Panc1 (cell line): ENCODE results near the gene KCNF1. TPM values are rescaled to one million over a fixed set of nuclear protein-coding genes. Genes with fewer than 3 reads are reported as not detected.

ENCODE experiments used
- ATAC-seq: fragments of 200-7000 bp; cut with Tn5 transposase; 2 replicates; pipeline ENCODE4 v1.9.1; 2020; ENCODE audit warnings: mild to moderate bottlenecking, moderate library complexity
- BruUV-seq: library from RNA; stranded (reverse); fragments of 400-500 nt; replicated peaks from 2 replicates; lab custom pipeline; 2021; lab: Mats Ljungman, UMichigan
- CTCF ChIA-PET: fragments of 300-600 bp; sonication (Branson Sonifier 250); formaldehyde crosslinking; loops from one replicate; lab custom pipeline; 2022; ENCODE audit warnings: antibody characterized with exemption; lab: Charles Lee
- POLR2A ChIA-PET: fragments of 300-600 bp; sonication (Branson Sonifier 250); formaldehyde crosslinking; loops from one replicate; lab custom pipeline; 2022; ENCODE audit warnings: antibody characterized with exemption; lab: Charles Lee
- DNase-seq: peaks from one replicate; pipeline ENCODE4 v3.0.0-alpha.2; 2010; ENCODE audit warnings: low read depth, low spot score
- H3K27ac ChIP-seq: 2 replicates; pipeline ENCODE4 v1.5.1; 2011; ENCODE audit warnings: mild to moderate bottlenecking, low read length, inconsistent platforms
- H3K27me3 ChIP-seq: fragments of 200-500 bp; sonication (Bioruptor generic); 2 replicates; pipeline ENCODE4 v1.6.0; 2014; ENCODE audit warnings: low read length, inconsistent platforms; ENCODE audit not compliant: control insufficient read depth, insufficient read depth
- H3K36me3 ChIP-seq: fragments of 200-500 bp; sonication (Bioruptor generic); 2 replicates; pipeline ENCODE4 v1.5.1; 2014; ENCODE audit warnings: inconsistent platforms, mild to moderate bottlenecking, low read length, moderate library complexity; ENCODE audit not compliant: control insufficient read depth, insufficient read depth
- H3K4me1 ChIP-seq: 2 replicates; pipeline ENCODE4 v1.5.1; 2011; ENCODE audit warnings: inconsistent platforms, mild to moderate bottlenecking, low read length, moderate library complexity; ENCODE audit not compliant: control insufficient read depth, insufficient read depth
- H3K4me3 ChIP-seq, 2 experiments: 2 replicates each; pipeline ENCODE4 v1.5.1; 2011 to 2012; ENCODE audit warnings: low read depth in 2 of 2, low read length in 2 of 2, mild to moderate bottlenecking in 2 of 2, inconsistent platforms in 1 of 2, moderate library complexity in 1 of 2
- H3K9me3 ChIP-seq: fragments of 200-500 bp; sonication (Bioruptor generic); 2 replicates; pipeline ENCODE4 v1.5.1; 2014; ENCODE audit warnings: low read depth, mild to moderate bottlenecking, inconsistent platforms, low read length, moderate library complexity; ENCODE audit not compliant: control insufficient read depth, insufficient read depth
- CTCF ChIP-seq: fragments of 450-650 bp; IDR thresholded peaks from 2 replicates; pipeline ENCODE4 v1.5.1; 2017; ENCODE audit warnings: mild to moderate bottlenecking
- POLR2AphosphoS5 ChIP-seq: IDR thresholded peaks from 2 replicates; pipeline ENCODE4 v1.6.1; 2012; ENCODE audit warnings: mild to moderate bottlenecking, low read depth, low read length, moderate library complexity
- SIN3A ChIP-seq: IDR thresholded peaks from 2 replicates; pipeline ENCODE4 v1.6.1; 2012; ENCODE audit warnings: low read depth, mild to moderate bottlenecking, low read length, moderate library complexity, borderline replicate concordance; ENCODE audit not compliant: insufficient read depth
- TCF7L2 ChIP-seq: IDR thresholded peaks from 2 replicates; pipeline ENCODE4 v1.6.1; 2011; ENCODE audit warnings: mild to moderate bottlenecking, low read depth, low read length, inconsistent platforms
- in situ Hi-C: cut with HindIII; loops from 2 replicates; pipeline ENCODE4 v1.10.0; 2016; ENCODE audit warnings: low sequenced_read_pairs, low pct_unique_long_range_greater_than_20kb
- intact Hi-C: fragments of 100-400 bp; cut with micrococcal nuclease; formaldehyde crosslinking; loops from one replicate; pipeline ENCODE4 v1.10.0; 2022; ENCODE audit not compliant: unreplicated experiment
- total RNA-seq: library from RNA; stranded (reverse); gene quantifications from one replicate; pipeline ENCODE4 v1.2.1, GENCODE V29; 2021; ENCODE audit not compliant: unreplicated experiment
- TF ChIP-seq, protein P1 (sequence below), 2 experiments: IDR thresholded peaks; 2 replicates each; pipeline ENCODE4 v1.6.1; 2011 to 2012; ENCODE audit warnings: low read depth in 2 of 2, control low read depth in 1 of 2, low read length in 1 of 2, mild to moderate bottlenecking in 1 of 2, moderate library complexity in 1 of 2; ENCODE audit not compliant: insufficient read depth in 1 of 2

The KCNF1 gene
- total RNA-seq, 1 experiment from 2014 or later = 0.39 TPM

DNA sequence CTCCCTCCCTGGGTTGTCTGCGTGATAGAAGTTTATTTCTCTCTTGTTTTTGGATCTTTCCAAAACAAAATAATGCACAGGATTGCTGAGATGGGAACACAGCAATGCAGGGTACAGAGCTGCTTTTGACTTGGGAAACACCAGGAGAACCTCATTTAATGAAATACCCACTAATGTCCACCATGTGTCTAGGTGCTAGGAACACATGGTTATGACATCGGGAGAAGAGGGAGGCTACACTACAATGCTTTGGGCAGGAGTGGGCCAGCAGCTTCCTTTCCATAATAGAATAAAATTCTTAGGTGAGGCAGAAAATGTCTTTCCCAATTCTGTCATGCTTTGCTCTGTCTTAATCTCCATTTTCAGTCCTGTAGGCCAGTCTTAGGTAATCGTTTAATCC lies 29.2 kb upstream of the KCNF1 start:
- in situ Hi-C loops = no loop called here
- H3K36me3 ChIP-seq = no peaks in the 10 kb centered on the region
- ATAC-seq (no peak), DNase-seq (no peak)
- ChIA-PET POLR2A (no interaction called here), CTCF (interaction anchor here (0.6 kb wide), 1 partner anchor 241 kb away, joined by 3 read pairs; no protein-coding TSS in a partner anchor)
- no TSS peak for BruUV-seq
- H3K4me1 ChIP-seq = no peaks in the 10 kb centered on the region
- no peaks in the 10 kb centered on the region for H3K27me3 ChIP-seq
- TF ChIP-seq POLR2AphosphoS5 (no peak), SIN3A (no peak), TCF7L2 (no peak), CTCF (no peak)
- TF ChIP-seq, protein P1, sequence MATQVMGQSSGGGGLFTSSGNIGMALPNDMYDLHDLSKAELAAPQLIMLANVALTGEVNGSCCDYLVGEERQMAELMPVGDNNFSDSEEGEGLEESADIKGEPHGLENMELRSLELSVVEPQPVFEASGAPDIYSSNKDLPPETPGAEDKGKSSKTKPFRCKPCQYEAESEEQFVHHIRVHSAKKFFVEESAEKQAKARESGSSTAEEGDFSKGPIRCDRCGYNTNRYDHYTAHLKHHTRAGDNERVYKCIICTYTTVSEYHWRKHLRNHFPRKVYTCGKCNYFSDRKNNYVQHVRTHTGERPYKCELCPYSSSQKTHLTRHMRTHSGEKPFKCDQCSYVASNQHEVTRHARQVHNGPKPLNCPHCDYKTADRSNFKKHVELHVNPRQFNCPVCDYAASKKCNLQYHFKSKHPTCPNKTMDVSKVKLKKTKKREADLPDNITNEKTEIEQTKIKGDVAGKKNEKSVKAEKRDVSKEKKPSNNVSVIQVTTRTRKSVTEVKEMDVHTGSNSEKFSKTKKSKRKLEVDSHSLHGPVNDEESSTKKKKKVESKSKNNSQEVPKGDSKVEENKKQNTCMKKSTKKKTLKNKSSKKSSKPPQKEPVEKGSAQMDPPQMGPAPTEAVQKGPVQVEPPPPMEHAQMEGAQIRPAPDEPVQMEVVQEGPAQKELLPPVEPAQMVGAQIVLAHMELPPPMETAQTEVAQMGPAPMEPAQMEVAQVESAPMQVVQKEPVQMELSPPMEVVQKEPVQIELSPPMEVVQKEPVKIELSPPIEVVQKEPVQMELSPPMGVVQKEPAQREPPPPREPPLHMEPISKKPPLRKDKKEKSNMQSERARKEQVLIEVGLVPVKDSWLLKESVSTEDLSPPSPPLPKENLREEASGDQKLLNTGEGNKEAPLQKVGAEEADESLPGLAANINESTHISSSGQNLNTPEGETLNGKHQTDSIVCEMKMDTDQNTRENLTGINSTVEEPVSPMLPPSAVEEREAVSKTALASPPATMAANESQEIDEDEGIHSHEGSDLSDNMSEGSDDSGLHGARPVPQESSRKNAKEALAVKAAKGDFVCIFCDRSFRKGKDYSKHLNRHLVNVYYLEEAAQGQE (IDR thresholded peaks at IDR 0.05; ENCODE audit: insufficient read depth in 1 of 2, low read depth in 2 of 2, low read length in 1 of 2) = no peak
- H3K27ac ChIP-seq = no peak overlapping the region
- intact Hi-C loops = no loop called here
- no peaks in the 10 kb centered on the region for H3K9me3 ChIP-seq
- no peak overlapping the region for H3K4me3 ChIP-seq

DNA sequence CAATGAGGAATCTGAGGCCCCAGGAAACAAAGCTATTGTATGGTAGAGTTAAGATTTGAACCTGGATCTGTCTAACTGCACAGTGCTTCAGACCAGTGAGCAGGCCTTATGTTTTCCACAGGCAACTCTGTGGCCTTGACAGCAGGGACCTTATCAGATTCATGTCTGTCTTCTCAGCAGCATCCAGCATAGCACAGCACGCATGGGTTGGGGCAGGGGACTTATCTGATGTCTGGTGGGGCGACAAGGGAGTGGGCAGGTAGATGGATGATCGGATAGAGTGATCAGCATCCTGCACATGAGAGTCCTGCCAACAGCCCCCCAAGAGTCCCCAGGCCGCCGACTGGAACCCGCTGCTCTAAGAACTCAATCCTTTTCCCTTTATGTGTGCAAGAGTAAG lies 28.7 kb upstream of the KCNF1 start:
- H3K27me3 ChIP-seq = no peaks in the 10 kb centered on the region
- no peak for TF ChIP-seq TCF7L2
- TF ChIP-seq, protein P1 (IDR thresholded peaks at IDR 0.05; ENCODE audit: insufficient read depth in 1 of 2, low read depth in 2 of 2, low read length in 1 of 2) = no peak
- TF ChIP-seq POLR2AphosphoS5 = no peak
- TF ChIP-seq CTCF = no peak
- TF ChIP-seq SIN3A = no peak
- no peak overlapping the region for H3K27ac ChIP-seq
- ATAC-seq (no peak), DNase-seq (no peak)
- intact Hi-C loops = no loop called here
- no peak overlapping the region for H3K4me3 ChIP-seq
- no peaks in the 10 kb centered on the region for H3K36me3 ChIP-seq
- H3K4me1 ChIP-seq = no peaks in the 10 kb centered on the region
- ChIA-PET CTCF (no interaction called here), POLR2A (no interaction called here)
- H3K9me3 ChIP-seq = no peaks in the 10 kb centered on the region
- no TSS peak for BruUV-seq
- in situ Hi-C loops = no loop called here
